Mucosa of descending colon (tissue), 3 donors: ENCODE measurements around the gene NOL11. TPM values are rescaled to one million over a fixed set of nuclear protein-coding genes. Genes with fewer than 3 reads are reported as not detected.

Experiments used
- ATAC-seq: fragments of 200-7000 bp; cut with Tn5 transposase; one replicate; pipeline ENCODE4 v1.9.1; 2020; ENCODE audit warnings: mild to moderate bottlenecking, moderate library complexity
- DNase-seq, 3 donors: peaks; one replicate each; pipeline ENCODE4 v3.0.0-alpha.2; 2020
- H3K36me3 ChIP-seq: fragments of 200-600 bp; one replicate; pipeline ENCODE4 v1.8.0; 2021; ENCODE audit warnings: low read depth, mild to moderate bottlenecking
- H3K4me1 ChIP-seq: fragments of 200-600 bp; one replicate; pipeline ENCODE4 v1.8.0; 2021; ENCODE audit warnings: low read depth, mild to moderate bottlenecking
- H3K4me3 ChIP-seq: fragments of 200-600 bp; one replicate; pipeline ENCODE4 v1.8.0; 2021; ENCODE audit warnings: mild to moderate bottlenecking
- H3K9me3 ChIP-seq: fragments of 200-600 bp; one replicate; pipeline ENCODE4 v1.8.0; 2021; ENCODE audit warnings: mild to moderate bottlenecking
- intact Hi-C, 2 donors: fragments of 100-400 bp; cut with DNase I in 1 of 2; cut with micrococcal nuclease in 1 of 2; formaldehyde crosslinking; loops; one replicate each; pipeline versions ENCODE4 v1.11.0 to v1.11.1; 2022; cut with DNase I, micrococcal nuclease
- total RNA-seq, 3 donors: library from RNA; stranded (reverse); fragmentation: NEBNext Ultra II Directional in 2 of 3; extraction: Animal tissue kit (Norgen Biotek cat#: 25700) in 2 of 3; gene quantifications; one replicate each; pipeline versions ENCODE4 v1.2.1 to v1.2.4, GENCODE V29; 2021 to 2023
- TF ChIP-seq, protein P1 (sequence below): fragments of 200-600 bp; IDR thresholded peaks from one replicate; pipeline ENCODE4 v1.8.0; 2022; ENCODE audit warnings: antibody characterized with exemption, mild to moderate bottlenecking
- donor health status: DM: no; HTN: no; CAD: no; lungs with moderate emphysema.
- donor health status: DM: no; HTN: no; CAD: no.
- donor health status: DM: no; HTN: yes; CAD: no.

NOL11 gene
- total RNA-seq, 3 donors from 2014 or later: 34.9 to 37.1 (median 35.1) TPM

DNA sequence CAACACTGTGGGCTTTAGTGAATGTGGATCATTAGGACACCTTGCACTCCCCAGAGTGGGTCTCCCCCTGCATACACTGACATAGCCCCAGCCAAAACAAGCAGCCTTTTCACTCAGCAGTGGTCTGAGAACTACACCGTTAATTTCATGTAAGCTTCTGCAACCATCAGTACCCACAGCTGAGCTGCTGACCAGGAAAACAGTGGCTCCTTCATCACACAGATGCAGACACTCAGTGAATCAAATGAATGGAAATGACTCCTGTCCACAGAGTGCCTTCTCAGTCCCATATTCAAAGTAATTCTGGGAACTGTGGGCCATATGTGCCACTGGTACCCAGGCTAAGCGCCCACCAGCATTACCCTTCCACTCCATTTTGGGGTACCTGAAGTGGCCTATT, 39.3 kb upstream of the NOL11 start:
- no peaks in the 10 kb centered on the region for H3K9me3 ChIP-seq
- ATAC-seq: no peak
- TF ChIP-seq, protein P1, sequence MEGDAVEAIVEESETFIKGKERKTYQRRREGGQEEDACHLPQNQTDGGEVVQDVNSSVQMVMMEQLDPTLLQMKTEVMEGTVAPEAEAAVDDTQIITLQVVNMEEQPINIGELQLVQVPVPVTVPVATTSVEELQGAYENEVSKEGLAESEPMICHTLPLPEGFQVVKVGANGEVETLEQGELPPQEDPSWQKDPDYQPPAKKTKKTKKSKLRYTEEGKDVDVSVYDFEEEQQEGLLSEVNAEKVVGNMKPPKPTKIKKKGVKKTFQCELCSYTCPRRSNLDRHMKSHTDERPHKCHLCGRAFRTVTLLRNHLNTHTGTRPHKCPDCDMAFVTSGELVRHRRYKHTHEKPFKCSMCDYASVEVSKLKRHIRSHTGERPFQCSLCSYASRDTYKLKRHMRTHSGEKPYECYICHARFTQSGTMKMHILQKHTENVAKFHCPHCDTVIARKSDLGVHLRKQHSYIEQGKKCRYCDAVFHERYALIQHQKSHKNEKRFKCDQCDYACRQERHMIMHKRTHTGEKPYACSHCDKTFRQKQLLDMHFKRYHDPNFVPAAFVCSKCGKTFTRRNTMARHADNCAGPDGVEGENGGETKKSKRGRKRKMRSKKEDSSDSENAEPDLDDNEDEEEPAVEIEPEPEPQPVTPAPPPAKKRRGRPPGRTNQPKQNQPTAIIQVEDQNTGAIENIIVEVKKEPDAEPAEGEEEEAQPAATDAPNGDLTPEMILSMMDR: no peak
- intact Hi-C loops: no loop called here
- H3K4me1 ChIP-seq: no peaks in the 10 kb centered on the region
- H3K4me3 ChIP-seq: no peak overlapping the region
- DNase-seq: no peak
- no peaks in the 10 kb centered on the region for H3K36me3 ChIP-seq

DNA sequence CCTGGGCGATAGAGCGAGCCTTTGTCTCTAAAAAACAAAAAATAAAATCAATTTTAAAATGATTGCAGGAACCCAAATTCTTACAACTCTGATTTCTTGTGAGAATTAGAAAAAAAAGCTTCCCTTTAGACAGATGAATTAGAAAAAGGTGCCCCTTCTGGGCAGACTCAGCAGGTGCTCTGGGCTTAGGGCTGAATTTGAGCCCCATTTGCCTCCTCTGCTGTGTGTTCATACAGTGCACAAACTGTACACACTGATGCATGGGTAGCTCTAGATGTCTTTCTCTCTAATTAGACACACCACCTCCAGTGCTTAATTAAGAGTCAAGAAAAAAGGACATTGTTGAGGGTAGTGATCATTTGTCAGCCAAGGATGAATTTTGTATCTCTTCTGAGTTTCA, 38.5 kb upstream of the NOL11 start:
- H3K9me3 ChIP-seq: no peaks in the 10 kb centered on the region
- no peak overlapping the region for H3K4me3 ChIP-seq
- ATAC-seq (no peak), DNase-seq (no peak)
- TF ChIP-seq, protein P1: no peak
- H3K36me3 ChIP-seq: no peaks in the 10 kb centered on the region
- H3K4me1 ChIP-seq: no peaks in the 10 kb centered on the region
- intact Hi-C loops: no loop called here

DNA sequence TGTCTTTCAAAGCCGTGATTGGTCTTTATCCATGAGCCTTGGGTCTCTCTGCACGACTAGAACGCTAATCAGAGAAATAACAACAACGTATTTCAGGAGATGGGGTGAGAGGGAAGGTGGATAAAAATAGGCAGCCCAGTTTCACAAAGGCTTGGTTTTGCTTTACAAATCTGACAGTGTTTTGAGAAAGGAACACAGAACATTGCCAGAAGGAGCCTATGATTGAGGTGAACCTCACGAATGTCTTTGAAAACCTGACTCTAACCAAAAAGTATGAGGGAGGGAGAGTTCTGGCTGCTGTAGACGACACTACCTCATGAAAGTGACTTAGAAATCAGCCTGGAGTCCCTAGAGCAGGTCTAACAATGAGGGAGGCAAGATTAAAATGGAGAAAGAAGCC, 38.0 kb upstream of the NOL11 start:
- Histone ChIP-seq H3K9me3 (no peaks in the 10 kb centered on the region), H3K36me3 (no peaks in the 10 kb centered on the region), H3K4me1 (no peaks in the 10 kb centered on the region), H3K4me3 (no peak overlapping the region)
- TF ChIP-seq, protein P1: no peak
- DNase-seq (no peak), ATAC-seq (no peak)
- intact Hi-C loops: loop anchor here in 1 of 2 donors (10.0 kb wide), 1 partner anchor 305 kb away; the partner anchor contains the start of gene PITPNC1

DNA sequence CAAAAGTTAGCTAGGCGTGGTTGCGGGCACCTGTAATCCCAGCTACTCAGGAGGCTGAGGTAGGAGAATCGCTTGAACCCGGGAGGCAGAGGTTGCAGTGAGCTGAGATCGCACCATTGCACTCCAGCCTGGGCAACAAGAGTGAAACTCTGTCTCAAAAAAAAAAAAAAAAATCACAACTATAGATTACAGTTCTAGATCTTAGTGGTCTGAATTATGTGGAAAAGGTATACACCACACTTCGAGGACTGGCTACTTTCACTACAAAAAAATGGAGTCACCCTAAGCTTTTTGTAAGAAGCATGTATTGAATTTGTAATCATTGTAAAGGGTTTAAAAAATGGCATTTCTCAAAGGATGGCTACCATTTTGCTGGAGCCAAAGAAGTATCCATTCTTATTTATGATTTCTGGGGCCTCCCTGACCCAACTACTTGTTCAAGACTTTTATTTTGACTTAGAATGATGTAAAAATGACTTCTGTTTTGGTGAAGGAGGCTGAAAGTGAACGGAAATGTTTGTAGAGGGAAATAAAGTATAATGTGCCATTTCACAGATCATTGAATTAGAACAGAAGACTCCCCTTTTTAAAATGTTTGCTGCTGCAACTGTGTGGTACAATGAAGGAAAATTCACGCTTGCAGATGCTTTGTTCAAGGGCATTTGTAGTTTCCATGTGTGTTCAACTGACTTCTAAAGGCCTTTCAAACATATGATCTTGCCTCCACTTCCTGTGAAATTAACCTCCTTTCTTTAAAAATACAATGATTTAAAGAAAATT, 37.1 kb upstream of the NOL11 start:
- H3K4me1 ChIP-seq: no peaks in the 10 kb centered on the region
- no peak for DNase-seq
- H3K4me3 ChIP-seq: no peak overlapping the region
- no peaks in the 10 kb centered on the region for H3K9me3 ChIP-seq
- no peaks in the 10 kb centered on the region for H3K36me3 ChIP-seq
- intact Hi-C loops: loop anchor here in 1 of 2 donors (10.0 kb wide), 1 partner anchor 306 kb away; the partner anchor contains the start of gene PITPNC1
- TF ChIP-seq, protein P1: no peak
- ATAC-seq: no peak

DNA sequence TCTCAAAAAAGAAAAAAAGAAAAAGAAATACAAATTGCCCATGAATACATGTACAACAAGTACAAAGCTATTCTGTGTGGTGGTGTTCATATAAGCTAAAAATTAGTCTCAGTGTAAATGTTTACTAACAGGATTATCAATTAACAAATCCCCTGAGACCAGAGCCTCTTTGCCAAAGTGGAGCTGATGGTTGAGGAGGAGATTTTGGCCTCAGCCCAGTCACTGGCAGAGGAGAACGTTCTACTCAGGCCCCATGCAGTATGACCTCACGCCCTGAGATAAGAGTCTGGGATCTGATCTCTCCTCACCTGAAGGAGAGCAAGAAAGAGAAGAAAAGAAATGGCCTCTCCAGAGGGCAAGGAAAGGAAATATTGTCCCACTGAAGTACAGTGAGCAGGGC, 35.5 kb upstream of the NOL11 start:
- no peak for ATAC-seq
- H3K4me1 ChIP-seq: no peaks in the 10 kb centered on the region
- no peaks in the 10 kb centered on the region for H3K9me3 ChIP-seq
- TF ChIP-seq, protein P1: no peak
- DNase-seq: no peak
- no peaks in the 10 kb centered on the region for H3K36me3 ChIP-seq
- H3K4me3 ChIP-seq: no peak overlapping the region
- intact Hi-C loops: loop anchor here in 1 of 2 donors (10.0 kb wide), 1 partner anchor 307 kb away; the partner anchor contains the start of gene PITPNC1
